ENCODE results near the gene SKI.

SKI gene

GRCh38 chr1:2298685-2299084 lies 70.6 kb downstream of the SKI start:
- DNase-seq = no peak

DNA sequence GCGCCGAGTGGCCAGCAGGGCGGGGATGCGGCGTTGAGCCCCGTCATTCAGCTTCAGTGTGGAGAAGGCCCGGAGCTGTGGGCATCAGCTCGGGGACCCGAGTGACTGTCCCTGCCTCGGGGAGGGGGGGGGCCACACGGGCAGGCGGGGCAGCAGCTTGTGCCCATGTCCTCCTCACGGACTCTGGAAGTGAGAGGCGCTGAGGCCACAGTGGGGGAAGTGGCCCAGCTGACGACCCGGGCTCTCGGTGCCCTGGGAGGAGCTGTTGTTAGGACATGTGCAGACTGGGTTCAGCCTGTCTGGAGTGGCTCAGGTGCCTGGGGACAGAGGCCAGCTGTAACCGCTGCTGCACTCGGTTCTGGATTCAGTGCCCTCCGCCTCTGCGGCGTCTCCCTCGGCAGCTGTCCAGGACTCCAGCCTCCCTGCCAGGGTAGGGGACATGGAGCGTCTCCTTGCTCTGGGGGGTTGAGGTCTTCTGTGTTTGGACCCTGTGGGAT lies 71.1 kb downstream of the SKI start:
- DNase-seq = no peak

- DNase-seq = peak; percentile 19 to 54
Observed at GRCh38 chr1:2300004-2300771, 72.1 kb downstream of the SKI start.

GRCh38 chr1:2300851-2301606 lies 72.9 kb downstream of the SKI start:
- peak; percentile 97 for DNase-seq

DNA sequence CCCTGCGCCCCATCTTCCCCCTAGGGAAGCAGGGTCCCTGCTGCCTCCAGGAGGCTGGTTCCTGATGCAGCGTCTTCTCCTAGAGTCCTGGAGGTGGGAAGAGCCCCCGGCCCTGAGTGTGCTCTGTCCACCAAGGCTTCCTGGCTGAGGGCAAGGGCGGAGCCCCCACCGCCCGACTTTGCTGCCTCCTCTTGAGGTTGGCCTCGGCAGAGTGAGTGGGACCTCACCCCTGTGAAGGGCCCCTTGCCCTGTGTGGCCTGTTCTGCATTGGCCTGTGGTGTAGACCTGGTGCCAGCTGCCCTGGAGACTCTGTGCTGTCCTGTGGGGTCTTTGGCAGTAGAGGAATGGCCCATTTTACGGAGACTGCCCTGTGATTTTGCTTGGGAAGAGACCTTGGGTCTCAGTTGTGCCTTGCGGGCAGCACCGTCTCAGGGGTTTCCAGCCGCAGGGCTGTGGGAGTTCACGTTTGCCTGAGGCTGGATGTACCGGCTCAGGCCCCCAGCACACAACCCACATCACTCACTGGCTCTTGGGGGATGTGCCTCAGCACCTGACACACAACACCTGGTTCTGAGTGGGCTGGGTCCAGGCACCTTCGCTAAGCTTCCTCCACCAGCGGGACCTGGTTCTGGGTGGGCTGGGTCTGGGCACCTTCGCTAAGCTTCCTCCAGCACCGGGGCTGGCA lies 73.6 kb downstream of the SKI start:
- no peak for DNase-seq

DNA sequence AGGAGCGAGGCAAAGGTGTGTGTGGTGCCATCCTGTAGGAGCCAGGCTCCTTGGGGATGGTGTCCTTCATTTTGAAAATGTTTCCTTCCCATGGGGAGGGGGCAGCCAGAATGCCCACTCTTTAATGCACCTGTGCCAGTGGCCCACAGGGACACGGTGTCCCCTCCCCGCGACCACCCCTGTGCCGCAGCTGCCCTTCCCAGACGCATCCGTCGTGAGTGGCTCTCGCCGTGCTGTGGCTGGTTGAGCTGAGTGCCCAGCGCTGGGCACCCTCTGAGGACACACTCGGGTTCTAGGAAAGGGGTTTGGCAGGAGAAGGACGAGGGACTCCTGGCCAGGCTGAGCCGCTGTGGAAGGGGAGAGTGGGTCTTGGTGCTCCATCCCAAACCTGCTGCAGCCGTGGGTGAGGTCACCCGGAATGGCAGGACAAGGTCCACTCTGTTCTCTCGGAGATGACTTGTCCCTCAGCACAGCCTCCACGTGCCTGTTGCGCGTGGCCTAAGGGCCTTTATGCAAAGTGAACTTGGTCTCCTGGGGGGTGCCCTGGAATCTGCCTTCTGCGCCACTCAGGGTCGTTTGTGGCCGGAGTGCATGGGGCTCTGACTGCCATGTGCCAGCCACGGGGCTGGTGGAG lies 74.3 kb downstream of the SKI start:
- no peak for DNase-seq

GRCh38 chr1:2303016-2303775 lies 75.1 kb downstream of the SKI start:
- DNase-seq = no peak

DNA sequence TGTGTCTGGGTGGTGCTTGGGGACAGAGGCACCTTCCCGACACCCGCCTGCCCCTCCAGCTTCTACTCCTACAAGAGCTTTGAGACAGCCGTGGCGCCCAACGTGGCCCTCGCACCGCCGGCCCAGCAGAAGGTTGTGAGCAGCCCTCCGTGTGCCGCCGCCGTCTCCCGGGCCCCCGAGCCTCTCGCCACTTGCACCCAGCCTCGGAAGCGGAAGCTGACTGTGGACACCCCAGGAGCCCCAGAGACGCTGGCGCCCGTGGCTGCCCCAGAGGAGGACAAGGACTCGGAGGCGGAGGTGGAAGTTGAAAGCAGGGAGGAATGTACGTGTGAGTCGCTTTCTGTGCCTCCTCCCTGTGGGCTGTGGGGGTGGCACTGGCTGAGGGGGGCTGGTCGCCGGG lies 75.7 kb downstream of the SKI start:
- DNase-seq = no peak

DNA sequence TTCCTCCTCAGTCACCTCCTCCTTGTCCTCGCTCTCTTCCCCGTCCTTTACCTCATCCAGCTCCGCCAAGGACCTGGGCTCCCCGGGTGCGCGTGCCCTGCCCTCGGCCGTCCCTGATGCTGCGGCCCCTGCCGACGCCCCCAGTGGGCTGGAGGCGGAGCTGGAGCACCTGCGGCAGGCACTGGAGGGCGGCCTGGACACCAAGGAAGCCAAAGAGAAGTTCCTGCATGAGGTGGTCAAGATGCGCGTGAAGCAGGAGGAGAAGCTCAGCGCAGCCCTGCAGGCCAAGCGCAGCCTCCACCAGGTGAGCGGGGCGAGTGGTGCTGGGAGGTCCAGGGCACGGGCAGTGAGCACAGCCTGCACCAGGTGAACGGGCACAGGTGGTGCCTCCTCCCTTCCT lies 76.2 kb downstream of the SKI start:
- DNase-seq = no peak

GRCh38 chr1:2304921-2305681 lies 77.0 kb downstream of the SKI start:
- DNase-seq = no peak

DNA sequence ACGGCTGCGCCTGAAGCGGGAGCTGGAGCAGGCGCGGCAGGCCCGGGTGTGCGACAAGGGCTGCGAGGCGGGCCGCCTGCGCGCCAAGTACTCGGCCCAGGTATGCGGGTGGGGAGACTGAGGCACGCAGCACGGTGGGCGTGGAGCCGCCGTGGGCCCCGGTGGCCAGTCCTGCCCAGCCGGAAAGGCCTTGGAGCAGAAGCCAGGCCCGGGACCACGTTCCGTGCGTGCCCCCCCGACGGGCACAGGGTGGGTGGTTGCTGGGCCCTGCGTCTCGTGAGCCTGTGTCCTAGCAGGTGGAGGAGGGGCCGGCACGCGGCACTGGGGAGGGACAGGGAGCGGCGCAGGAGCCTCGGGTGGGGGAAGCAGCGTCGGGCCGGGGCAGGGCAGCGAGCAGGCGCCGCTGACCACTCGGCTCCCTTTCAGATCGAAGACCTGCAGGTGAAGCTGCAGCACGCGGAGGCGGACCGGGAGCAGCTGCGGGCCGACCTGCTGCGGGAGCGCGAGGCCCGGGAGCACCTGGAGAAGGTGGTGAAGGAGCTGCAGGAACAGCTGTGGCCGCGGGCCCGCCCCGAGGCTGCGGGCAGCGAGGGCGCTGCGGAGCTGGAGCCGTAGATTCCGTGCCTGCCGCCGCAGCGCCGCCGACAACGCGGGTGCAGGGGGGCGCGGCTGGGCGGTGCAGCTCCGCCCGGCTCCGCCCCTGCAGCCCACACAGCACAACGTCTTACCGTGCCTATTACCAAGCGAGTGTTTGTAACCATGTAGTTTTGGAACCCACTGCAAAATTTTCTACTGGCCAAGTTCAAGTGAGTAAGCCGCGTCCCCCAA lies 78.2 kb downstream of the SKI start:
- DNase-seq = no peak

GRCh38 chr1:2307064-2307605 lies 79.0 kb downstream of the SKI start:
- DNase-seq = no peak

DNA sequence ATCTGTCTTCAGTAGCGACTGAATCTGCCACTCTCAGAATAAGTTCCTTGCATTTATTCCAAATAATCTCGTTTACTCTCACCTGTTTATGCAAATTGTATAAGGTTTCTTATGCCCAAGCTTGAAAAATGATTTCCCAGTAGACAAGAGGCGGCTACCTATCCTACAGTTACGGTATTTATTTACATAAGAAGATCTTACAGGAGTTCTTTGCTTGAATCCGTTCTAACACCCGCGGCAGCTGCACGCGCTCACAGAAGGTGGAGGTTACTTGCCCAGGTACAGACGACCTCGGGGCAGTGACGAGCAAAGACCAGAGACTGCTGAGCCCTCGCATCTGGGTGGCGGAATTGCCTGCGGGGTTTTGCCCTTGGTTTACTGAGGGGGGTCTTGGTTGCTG lies 79.9 kb downstream of the SKI start:
- DNase-seq = no peak

DNA sequence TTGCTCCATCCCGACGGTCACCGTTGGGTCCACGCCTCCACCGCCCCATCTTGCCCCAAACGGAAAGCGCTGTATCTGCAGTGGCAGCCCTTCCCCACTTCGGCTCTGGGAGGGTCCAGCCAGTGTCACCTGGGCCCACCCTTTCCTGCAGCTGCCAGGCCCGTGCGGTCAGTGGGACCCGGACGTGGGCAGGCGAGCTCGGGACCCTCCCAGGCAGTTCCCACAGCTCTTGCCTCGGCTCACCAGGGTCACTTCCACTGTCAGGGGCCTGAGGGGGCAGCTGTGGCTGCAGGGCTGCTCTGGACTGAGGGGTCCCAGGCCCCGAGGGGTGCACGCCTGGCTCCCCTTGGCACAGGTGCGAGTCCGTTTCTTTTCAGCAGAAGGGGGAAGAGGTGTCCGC lies 80.7 kb downstream of the SKI start:
- DNase-seq = no peak

DNA sequence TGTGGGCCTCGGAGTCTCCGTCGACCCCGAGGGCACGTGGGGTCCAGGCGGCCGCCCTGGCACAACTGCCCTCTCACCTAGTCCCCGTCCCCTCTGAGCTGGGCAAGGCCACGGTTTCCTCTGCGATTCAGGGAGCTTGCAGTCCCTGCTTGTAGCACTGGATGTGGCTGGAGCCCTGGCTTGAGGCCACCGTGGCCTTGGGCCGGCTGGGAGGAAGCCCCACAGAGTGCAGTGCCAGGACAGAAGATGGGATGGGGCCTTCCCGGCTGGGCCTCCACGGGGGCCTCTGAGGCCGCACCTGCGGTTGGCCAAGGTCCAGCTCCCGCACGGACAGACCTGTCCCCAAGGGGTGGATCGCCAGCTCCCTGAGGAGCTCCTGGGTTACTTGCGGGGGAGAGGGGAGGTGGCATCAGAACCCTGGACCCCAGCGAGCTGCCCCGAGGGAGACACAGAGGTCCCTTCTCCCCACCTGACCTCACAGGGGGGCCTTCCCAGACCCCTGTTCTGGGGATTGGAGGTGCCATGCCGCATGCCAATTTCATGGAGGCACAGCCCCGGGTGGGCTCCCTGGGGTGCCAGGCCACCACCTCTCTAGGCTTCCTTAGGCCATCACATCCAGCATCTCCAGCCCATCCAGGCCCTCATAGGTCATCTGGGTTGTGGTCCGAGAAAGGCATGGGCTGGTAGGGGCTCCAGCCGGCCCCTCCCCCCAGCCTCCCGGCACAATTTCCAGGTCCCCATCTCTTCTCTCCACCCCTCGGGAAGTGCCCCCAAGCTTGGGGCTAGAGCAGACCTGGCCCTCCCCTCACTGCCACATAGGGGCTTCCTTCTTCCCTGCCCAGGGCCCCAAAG lies 82.4 kb downstream of the SKI start:
- DNase-seq = no peak

DNA sequence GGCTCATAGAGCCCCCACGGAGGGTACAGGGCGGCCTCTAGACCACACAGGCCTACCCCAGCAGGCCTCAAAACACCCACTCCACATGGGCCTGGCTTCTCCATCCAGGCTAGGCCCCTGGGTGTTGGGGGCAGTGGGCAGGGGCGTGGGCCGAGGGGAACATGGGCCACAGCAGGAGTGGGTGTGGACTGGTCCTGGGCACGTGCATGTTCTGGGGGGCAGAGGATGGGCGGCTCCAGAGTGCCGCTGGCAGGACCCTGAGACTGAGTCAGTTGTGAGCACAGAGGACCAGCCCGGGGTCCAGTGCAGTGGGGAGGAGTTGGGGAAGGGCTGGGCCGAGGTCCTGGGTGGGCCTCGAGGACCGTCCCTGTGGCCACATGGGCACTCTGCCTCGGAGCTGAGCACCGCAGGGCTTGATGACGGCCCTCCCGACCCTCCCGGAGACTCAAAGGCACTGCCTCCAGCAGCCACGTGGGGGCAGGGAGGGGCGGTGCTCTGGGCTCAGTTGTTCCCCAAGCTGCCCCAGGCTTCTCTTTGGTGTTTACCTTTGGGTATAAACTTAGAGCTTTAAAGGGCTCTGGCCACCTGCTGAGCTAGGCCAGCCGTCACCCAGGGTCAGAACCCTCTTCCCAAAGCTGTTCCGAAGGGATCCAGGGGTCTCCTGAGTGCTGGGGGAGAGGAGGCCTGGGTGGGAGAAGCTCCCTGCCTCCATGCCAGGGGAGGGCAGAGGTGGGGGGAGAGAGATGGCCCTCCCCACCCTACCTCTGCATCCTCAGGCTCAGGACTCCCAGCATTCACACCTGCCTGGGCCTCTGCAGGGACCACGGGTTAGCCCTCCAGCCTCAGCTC lies 83.3 kb downstream of the SKI start:
- peak; percentile 8 to 29 for DNase-seq

GRCh38 chr1:2312160-2312514 lies 84.0 kb downstream of the SKI start:
- DNase-seq = no peak

GRCh38 chr1:2312515-2313301 lies 84.6 kb downstream of the SKI start:
- DNase-seq = no peak
